Mucosa of stomach (tissue), 1 donor: ENCODE results near the gene LRRC1.
A peak's percentile ranks its signal among the peaks of the same experiment; 100 is the strongest.

Experiments
- H3K27me3 ChIP-seq: one replicate; pipeline ENCODE4 v1.7.0; 2013; ENCODE audit warnings: mild to moderate bottlenecking, low read length; ENCODE audit not compliant: control insufficient read depth, insufficient read depth
- H3K36me3 ChIP-seq: one replicate; pipeline ENCODE4 v1.7.0; 2013; ENCODE audit warnings: low read length; ENCODE audit not compliant: control insufficient read depth, insufficient read depth
- H3K4me1 ChIP-seq: one replicate; pipeline ENCODE4 v1.7.0; 2013; ENCODE audit warnings: mild to moderate bottlenecking, low read length; ENCODE audit not compliant: control insufficient read depth, insufficient read depth
- H3K4me3 ChIP-seq: one replicate; pipeline ENCODE4 v1.7.0; 2013; ENCODE audit warnings: low read length
- H3K9ac ChIP-seq: one replicate; pipeline ENCODE4 v1.7.0; 2013; ENCODE audit warnings: mild to moderate bottlenecking, low read length, moderate library complexity
- H3K9me3 ChIP-seq: one replicate; pipeline ENCODE4 v1.7.0; 2013; ENCODE audit warnings: mild to moderate bottlenecking, low read length, moderate library complexity; ENCODE audit not compliant: control insufficient read depth
- donor health status: Pancreatic carcinoma.

LRRC1 gene

GRCh38 chr6:53794137-53794719, 577 bp upstream of the LRRC1 start:
- no peaks in the 10 kb centered on the region for H3K9me3 ChIP-seq
- H3K4me3 ChIP-seq: peak overlapping the region; percentile 74
- H3K27me3 ChIP-seq: no peaks in the 10 kb centered on the region
- H3K36me3 ChIP-seq: no peaks in the 10 kb centered on the region
- H3K9ac ChIP-seq: peak overlapping the region; percentile 81
- H3K4me1 ChIP-seq: peaks cover 17% of the 10 kb centered on the region

- no peaks in the 10 kb centered on the region for H3K27me3 ChIP-seq
- no peaks in the 10 kb centered on the region for H3K9me3 ChIP-seq
- peak overlapping the region; percentile 81 for H3K9ac ChIP-seq
- H3K36me3 ChIP-seq: no peaks in the 10 kb centered on the region
- peaks cover 17% of the 10 kb centered on the region for H3K4me1 ChIP-seq
- peak overlapping the region; percentile 74 for H3K4me3 ChIP-seq
Measured at GRCh38 chr6:53795340-53795701, 516 bp downstream of the LRRC1 start.

- peak overlapping the region; percentile 74 for H3K4me3 ChIP-seq
- peaks cover 17% of the 10 kb centered on the region for H3K4me1 ChIP-seq
- H3K36me3 ChIP-seq: no peaks in the 10 kb centered on the region
- no peaks in the 10 kb centered on the region for H3K9me3 ChIP-seq
- H3K27me3 ChIP-seq: no peaks in the 10 kb centered on the region
- peak overlapping the region; percentile 81 for H3K9ac ChIP-seq
Measured at GRCh38 chr6:53795702-53796450, 1.1 kb downstream of the LRRC1 start.

- Histone ChIP-seq H3K27me3 (no peaks in the 10 kb centered on the region), H3K4me3 (peak overlapping the region; percentile 74), H3K4me1 (peaks cover 17% of the 10 kb centered on the region), H3K36me3 (no peaks in the 10 kb centered on the region), H3K9ac (peak overlapping the region; percentile 81), H3K9me3 (no peaks in the 10 kb centered on the region)
Measured at GRCh38 chr6:53796451-53796780, 1.6 kb downstream of the LRRC1 start.

- Histone ChIP-seq H3K4me3 (peak overlapping the region; percentile 74), H3K9ac (peak overlapping the region; percentile 81)
Measured at GRCh38 chr6:53796791-53797190, 2.0 kb downstream of the LRRC1 start.

GRCh38 chr6:53797304-53797703, 2.5 kb downstream of the LRRC1 start:
- peaks cover 17% of the 10 kb centered on the region for H3K4me1 ChIP-seq
- peak overlapping the region; percentile 81 for H3K9ac ChIP-seq
- H3K9me3 ChIP-seq: no peaks in the 10 kb centered on the region
- no peak overlapping the region for H3K4me3 ChIP-seq
- no peaks in the 10 kb centered on the region for H3K36me3 ChIP-seq
- H3K27me3 ChIP-seq: no peaks in the 10 kb centered on the region

More at GRCh38 chr6:53796791-53797190, 2.0 kb downstream of the LRRC1 start:
- Histone ChIP-seq H3K4me1 (peaks cover 17% of the 10 kb centered on the region), H3K36me3 (no peaks in the 10 kb centered on the region), H3K9me3 (no peaks in the 10 kb centered on the region), H3K27me3 (no peaks in the 10 kb centered on the region)

GRCh38 chr6:53799340-53799739, 4.5 kb downstream of the LRRC1 start:
- peaks cover 14% of the 10 kb centered on the region for H3K4me1 ChIP-seq
- no peaks in the 10 kb centered on the region for H3K36me3 ChIP-seq
- H3K4me3 ChIP-seq: no peak overlapping the region
- H3K27me3 ChIP-seq: no peaks in the 10 kb centered on the region
- no peaks in the 10 kb centered on the region for H3K9me3 ChIP-seq
- H3K9ac ChIP-seq: no peak overlapping the region

GRCh38 chr6:53801022-53801421, 6.2 kb downstream of the LRRC1 start:
- Histone ChIP-seq H3K4me3 (no peak overlapping the region), H3K4me1 (peaks cover 13% of the 10 kb centered on the region), H3K9me3 (no peaks in the 10 kb centered on the region)

GRCh38 chr6:53802582-53802981, 7.8 kb downstream of the LRRC1 start:
- Histone ChIP-seq H3K4me3 (no peak overlapping the region), H3K4me1 (peaks cover 2% of the 10 kb centered on the region), H3K9me3 (no peaks in the 10 kb centered on the region), H3K9ac (no peak overlapping the region), H3K36me3 (no peaks in the 10 kb centered on the region), H3K27me3 (no peaks in the 10 kb centered on the region)

More at GRCh38 chr6:53801022-53801421, 6.2 kb downstream of the LRRC1 start:
- Histone ChIP-seq H3K36me3 (no peaks in the 10 kb centered on the region), H3K27me3 (no peaks in the 10 kb centered on the region), H3K9ac (no peak overlapping the region)

GRCh38 chr6:53803081-53803860, 8.5 kb downstream of the LRRC1 start:
- Histone ChIP-seq H3K4me1 (no peaks in the 10 kb centered on the region), H3K4me3 (no peak overlapping the region), H3K36me3 (no peaks in the 10 kb centered on the region), H3K27me3 (no peaks in the 10 kb centered on the region), H3K9me3 (no peaks in the 10 kb centered on the region), H3K9ac (no peak overlapping the region)

- Histone ChIP-seq H3K4me1 (no peaks in the 10 kb centered on the region), H3K4me3 (no peak overlapping the region), H3K36me3 (no peaks in the 10 kb centered on the region), H3K9ac (no peak overlapping the region), H3K9me3 (no peaks in the 10 kb centered on the region), H3K27me3 (no peaks in the 10 kb centered on the region)
Measured at GRCh38 chr6:53805016-53805415, 10.2 kb downstream of the LRRC1 start.

- Histone ChIP-seq H3K36me3 (no peaks in the 10 kb centered on the region), H3K4me3 (no peak overlapping the region), H3K9ac (no peak overlapping the region), H3K27me3 (no peaks in the 10 kb centered on the region), H3K4me1 (peaks cover 2% of the 10 kb centered on the region), H3K9me3 (no peaks in the 10 kb centered on the region)
Measured at GRCh38 chr6:53805725-53806124, 10.9 kb downstream of the LRRC1 start.
